CD14-positive monocyte (primary cell): ENCODE results near the gene DLEU7. TPM values are rescaled to one million over a fixed set of nuclear protein-coding genes. Genes with fewer than 3 reads are reported as not detected.
A peak's percentile ranks its signal among the peaks of the same experiment; 100 is the strongest.

Experiments
- DNase-seq, 3 donors: peaks; one replicate each; pipeline ENCODE4 v3.0.0-alpha.2; 2011 to 2022
- H2AFZ ChIP-seq: 2 replicates; pipeline ENCODE4 v1.6.0; 2012; ENCODE audit warnings: mild to moderate bottlenecking, low read depth, low read length, inconsistent platforms; ENCODE audit not compliant: insufficient read depth, poor library complexity, severe bottlenecking
- H3K27ac ChIP-seq, 2 donors: 1 replicate in 1 of 2; 2 replicates in 1 of 2; pipeline ENCODE4 v1.5.1; 2012 to 2013; ENCODE audit warnings: low read length in 2 of 2, control low read depth in 1 of 2, inconsistent platforms in 1 of 2, low read depth in 1 of 2, mild to moderate bottlenecking in 1 of 2
- H3K27me3 ChIP-seq, 2 donors: one replicate each; pipeline versions ENCODE4 v1.6.0 to v1.6.1; 2011 to 2013; ENCODE audit warnings: low read length in 2 of 2; ENCODE audit not compliant: control insufficient read depth in 2 of 2, insufficient read depth in 2 of 2
- H3K36me3 ChIP-seq, 2 donors: replicated peaks in 1 of 2; 1 replicate in 1 of 2; 2 replicates in 1 of 2; pipeline versions ENCODE4 v1.5.1 to v1.6.1; 2012 to 2013; ENCODE audit warnings: low read length in 2 of 2, control low read depth in 1 of 2, inconsistent platforms in 1 of 2, mild to moderate bottlenecking in 1 of 2; ENCODE audit not compliant: insufficient read depth in 2 of 2, control insufficient read depth in 1 of 2
- H3K4me1 ChIP-seq, 2 donors: 1 replicate in 1 of 2; 2 replicates in 1 of 2; pipeline versions ENCODE4 v1.5.1 to v1.6.1; 2012 to 2013; ENCODE audit warnings: low read length in 2 of 2, control low read depth in 1 of 2, inconsistent platforms in 1 of 2, mild to moderate bottlenecking in 1 of 2, moderate library complexity in 1 of 2; ENCODE audit not compliant: insufficient read depth in 2 of 2, control insufficient read depth in 1 of 2
- H3K4me2 ChIP-seq: replicated peaks from 2 replicates; pipeline ENCODE3; 2012; ENCODE audit warnings: low read length, moderate library complexity, mild to moderate bottlenecking; ENCODE audit not compliant: poor library complexity, severe bottlenecking; ENCODE audit errors: extremely low read depth
- H3K4me3 ChIP-seq, 3 experiments: fragments of 200-600 bp in 1 of 3; sonication (generic) in 1 of 3; replicated peaks in 1 of 3; 1 replicate in 2 of 3; 2 replicates in 1 of 3; pipeline ENCODE4 v1.5.1; 2011 to 2013; ENCODE audit warnings: low read length in 3 of 3, mild to moderate bottlenecking in 3 of 3, control low read depth in 2 of 3, low read depth in 2 of 3, inconsistent platforms in 1 of 3, moderate library complexity in 1 of 3
- H3K79me2 ChIP-seq: 2 replicates; pipeline ENCODE4 v1.6.0; 2012; ENCODE audit warnings: mild to moderate bottlenecking, control low read depth, inconsistent platforms, low read length, moderate library complexity; ENCODE audit not compliant: insufficient read depth
- H3K9ac ChIP-seq: 2 replicates; pipeline ENCODE4 v1.6.0; 2017; ENCODE audit warnings: low read length, mild to moderate bottlenecking; ENCODE audit not compliant: insufficient read depth, poor library complexity, severe bottlenecking
- H3K9me3 ChIP-seq, 2 donors: replicated peaks in 1 of 2; 1 replicate in 1 of 2; 2 replicates in 1 of 2; pipeline versions ENCODE4 v1.5.1 to v1.6.1; 2012 to 2013; ENCODE audit warnings: low read length in 2 of 2, control low read depth in 1 of 2; ENCODE audit not compliant: control insufficient read depth in 1 of 2, insufficient read depth in 1 of 2
- H4K20me1 ChIP-seq: 2 replicates; pipeline ENCODE4 v1.6.0; 2012; ENCODE audit warnings: mild to moderate bottlenecking, low read length, control low read depth, moderate library complexity; ENCODE audit not compliant: insufficient read depth
- H3K27ac Mint-ChIP-seq, 7 donors: one replicate each; pipeline ENCODE4 v1.8.0; 2020; ENCODE audit warnings: mild to moderate bottlenecking in 7 of 7, mixed read lengths in 7 of 7, moderate library complexity in 6 of 7, inconsistent platforms in 2 of 7
- H3K27me3 Mint-ChIP-seq, 3 donors: one replicate each; pipeline ENCODE4 v1.8.0; 2021 to 2022; ENCODE audit warnings: low read depth in 3 of 3, mild to moderate bottlenecking in 3 of 3, mixed read lengths in 3 of 3, moderate library complexity in 3 of 3, inconsistent platforms in 1 of 3
- H3K36me3 Mint-ChIP-seq, 2 donors: one replicate each; pipeline ENCODE4 v1.8.0; 2020; ENCODE audit warnings: mixed read lengths in 2 of 2, inconsistent platforms in 1 of 2, mild to moderate bottlenecking in 1 of 2
- H3K4me1 Mint-ChIP-seq: one replicate; pipeline ENCODE4 v1.8.0; 2020; ENCODE audit warnings: mild to moderate bottlenecking, mixed read lengths
- H3K4me3 Mint-ChIP-seq, 2 donors: one replicate each; pipeline ENCODE4 v1.8.0; 2020; ENCODE audit warnings: mild to moderate bottlenecking in 2 of 2, mixed read lengths in 2 of 2, moderate library complexity in 1 of 2
- H3K9me3 Mint-ChIP-seq, 7 donors: one replicate each; pipeline ENCODE4 v1.8.0; 2020 to 2022; ENCODE audit warnings: mixed read lengths in 7 of 7, mild to moderate bottlenecking in 6 of 7, moderate library complexity in 6 of 7, inconsistent platforms in 2 of 7
- WGBS: methylation state at CpG from one replicate; pipeline ENCODE4 v1.1.5; 2013; ENCODE audit warnings: missing lambda C conversion rate; ENCODE audit not compliant: insufficient coverage; 5-methylcytosine and 5-hydroxymethylcytosine counted together
- intact Hi-C, 2 donors: fragments of 100-400 bp; cut with micrococcal nuclease; formaldehyde crosslinking; loops; one replicate each; pipeline versions ENCODE4 v1.15.0 to v1.15.1; 2023
- polyA plus RNA-seq, 3 donors: library from polyadenylated mRNA; depleted of rRNA in 1 of 3; unstranded in 2 of 3; stranded (reverse) in 1 of 3; fragments of 300-500 nt in 2 of 3; fragments of >200 nt in 1 of 3; fragmentation: Illumina TruSeq in 2 of 3; gene quantifications; 1 replicate in 2 of 3; 2 replicates in 1 of 3; pipeline ENCODE4 v1.2.3, GENCODE V29; 2012 to 2021
- TF ChIP-seq, protein P1 (sequence below): fragments of 200-600 bp; IDR thresholded peaks from one replicate; pipeline ENCODE4 v1.8.0; 2022; ENCODE audit warnings: antibody characterized with exemption, mild to moderate bottlenecking

The DLEU7 gene
- polyA plus RNA-seq, 3 donors, result 1.4 to 16.1 (median 13.0) TPM

- Mint-ChIP-seq H3K27ac (no peak overlapping the region), H3K27me3 (peaks cover 0 to 4% (median 3%) of the 10 kb centered on the region in 3 donors), H3K4me1 (peaks cover 13% of the 10 kb centered on the region), H3K9me3 (peaks cover 0 to 7% (median 2%) of the 10 kb centered on the region in 7 donors), H3K4me3 (no peak overlapping the region), H3K36me3 (no peaks in the 10 kb centered on the region)
- DNase-seq, result no peak
- H3K79me2 ChIP-seq, result no peaks in the 10 kb centered on the region
- no peaks in the 10 kb centered on the region for H3K4me1 ChIP-seq
- H4K20me1 ChIP-seq, result no peaks in the 10 kb centered on the region
- peak overlapping the region; percentile 7 for H2AFZ ChIP-seq
- H3K36me3 ChIP-seq, result no peaks in the 10 kb centered on the region
- 43% methylated on average over 1 of the region's 3 CpGs for WGBS
- no peak overlapping the region for H3K4me3 ChIP-seq
- no peak overlapping the region for H3K9ac ChIP-seq
- no peak overlapping the region for H3K27ac ChIP-seq
- H3K9me3 ChIP-seq, result no peaks in the 10 kb centered on the region
- intact Hi-C loops, result no loop called here
- TF ChIP-seq, protein P1, sequence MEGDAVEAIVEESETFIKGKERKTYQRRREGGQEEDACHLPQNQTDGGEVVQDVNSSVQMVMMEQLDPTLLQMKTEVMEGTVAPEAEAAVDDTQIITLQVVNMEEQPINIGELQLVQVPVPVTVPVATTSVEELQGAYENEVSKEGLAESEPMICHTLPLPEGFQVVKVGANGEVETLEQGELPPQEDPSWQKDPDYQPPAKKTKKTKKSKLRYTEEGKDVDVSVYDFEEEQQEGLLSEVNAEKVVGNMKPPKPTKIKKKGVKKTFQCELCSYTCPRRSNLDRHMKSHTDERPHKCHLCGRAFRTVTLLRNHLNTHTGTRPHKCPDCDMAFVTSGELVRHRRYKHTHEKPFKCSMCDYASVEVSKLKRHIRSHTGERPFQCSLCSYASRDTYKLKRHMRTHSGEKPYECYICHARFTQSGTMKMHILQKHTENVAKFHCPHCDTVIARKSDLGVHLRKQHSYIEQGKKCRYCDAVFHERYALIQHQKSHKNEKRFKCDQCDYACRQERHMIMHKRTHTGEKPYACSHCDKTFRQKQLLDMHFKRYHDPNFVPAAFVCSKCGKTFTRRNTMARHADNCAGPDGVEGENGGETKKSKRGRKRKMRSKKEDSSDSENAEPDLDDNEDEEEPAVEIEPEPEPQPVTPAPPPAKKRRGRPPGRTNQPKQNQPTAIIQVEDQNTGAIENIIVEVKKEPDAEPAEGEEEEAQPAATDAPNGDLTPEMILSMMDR, result no peak
- peak overlapping the region; percentile 9 for H3K4me2 ChIP-seq
- H3K27me3 ChIP-seq, result no peaks in the 10 kb centered on the region
Observed at GRCh38 chr13:50867637-50867945, 24.1 kb upstream of the DLEU7 start.

DNA sequence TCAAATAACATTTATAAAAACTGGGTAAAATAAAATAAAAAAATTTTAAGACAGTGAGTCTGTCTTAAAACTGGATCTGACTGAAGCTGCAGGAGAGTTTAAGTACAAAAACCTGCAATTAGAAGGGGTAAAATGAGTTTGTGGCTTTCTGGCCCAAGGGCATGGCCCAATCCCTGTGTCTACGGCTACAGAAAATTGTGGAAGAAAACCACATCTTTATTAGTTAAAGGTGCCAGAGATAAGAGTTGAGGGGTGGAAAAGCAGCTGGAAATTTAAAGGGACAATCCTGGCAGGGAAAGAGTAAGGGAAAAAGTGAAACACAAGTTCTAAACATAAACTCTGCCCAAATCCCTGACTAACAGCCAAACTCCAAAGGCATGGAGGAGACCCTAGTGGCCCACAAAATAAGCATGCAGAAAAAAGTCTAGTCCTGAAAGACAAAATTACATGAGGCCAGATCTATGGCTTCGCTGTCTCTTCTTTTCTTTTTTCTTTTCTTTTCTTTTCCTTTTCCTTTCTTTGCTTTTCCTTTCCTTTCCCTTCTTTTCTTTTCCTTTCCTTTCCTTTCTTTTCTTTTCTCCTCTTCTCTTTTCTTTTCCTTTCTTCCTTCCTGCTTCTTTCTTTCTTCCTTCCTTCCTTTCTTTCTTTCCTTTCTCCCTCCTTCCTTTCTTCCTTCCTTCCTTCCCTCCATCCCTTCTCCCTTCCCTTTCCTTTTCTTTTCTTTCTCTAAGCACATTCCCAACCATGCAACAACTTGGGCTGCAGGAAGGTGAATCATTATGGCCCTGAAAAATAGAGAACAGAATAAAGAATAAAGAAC lies 23.5 kb upstream of the DLEU7 start:
- no peak overlapping the region for H3K27ac ChIP-seq
- H3K4me2 ChIP-seq, result no peak overlapping the region
- Mint-ChIP-seq H3K27ac (peak overlapping the region in 1 of 7 donors; percentile 12), H3K27me3 (peaks cover 0 to 4% (median 3%) of the 10 kb centered on the region in 3 donors), H3K4me1 (peaks cover 13% of the 10 kb centered on the region), H3K36me3 (no peaks in the 10 kb centered on the region), H3K4me3 (no peak overlapping the region), H3K9me3 (peaks cover 0 to 7% (median 2%) of the 10 kb centered on the region in 7 donors)
- no peak overlapping the region for H3K9ac ChIP-seq
- no peak overlapping the region for H3K4me3 ChIP-seq
- intact Hi-C loops, result no loop called here
- 100% methylated on average over 1 of the region's 2 CpGs for WGBS
- no peaks in the 10 kb centered on the region for H3K36me3 ChIP-seq
- no peak for DNase-seq
- H2AFZ ChIP-seq, result peak overlapping the region; percentile 7
- H3K27me3 ChIP-seq, result no peaks in the 10 kb centered on the region
- no peaks in the 10 kb centered on the region for H3K79me2 ChIP-seq
- H3K9me3 ChIP-seq, result no peaks in the 10 kb centered on the region
- TF ChIP-seq, protein P1, result peak; percentile 9
- no peaks in the 10 kb centered on the region for H4K20me1 ChIP-seq
- H3K4me1 ChIP-seq, result no peaks in the 10 kb centered on the region
